ENCODE results near the gene MAF. TPM values are rescaled to one million over a fixed set of nuclear protein-coding genes. Genes with fewer than 3 reads are reported as not detected.

MAF gene
- total and polyA plus RNA-seq, 9 of the 15 experiments (the other 6 are each of a cell fraction or from before 2014, with no cell fraction given), result 0.01 to 0.18 TPM; not detected in 7

- Histone ChIP-seq H3K79me2 (ENCODE audit: control insufficient read depth, insufficient read depth, low read length) (no peaks in the 10 kb centered on the region), H3K9me3 (replicated peaks; ENCODE audit: control insufficient read depth, insufficient read depth, low read depth, low read length) (no peaks in the 10 kb centered on the region), H3K9ac (ENCODE audit: insufficient read depth in 1 of 2, low read depth in 2 of 2, low read length in 2 of 2) (no peak overlapping the region), H3K36me3 (ENCODE audit: control insufficient read depth, insufficient read depth, low read length) (no peaks in the 10 kb centered on the region), H4K20me1 (replicated peaks; ENCODE audit: control insufficient read depth, insufficient read depth, low read length) (no peaks in the 10 kb centered on the region), H3K4me2 (ENCODE audit: insufficient read depth, low read length) (no peak overlapping the region), H3K4me1 (replicated peaks in 1 of 2; ENCODE audit: control insufficient read depth in 2 of 2, insufficient read depth in 2 of 2, low read length in 2 of 2) (no peaks in the 10 kb centered on the region), H2AFZ (ENCODE audit: low read depth, low read length) (no peak overlapping the region), H3K27ac (ENCODE audit: extremely low read depth, low read depth, low read length) (no peak overlapping the region), H3K27me3 (ENCODE audit: control insufficient read depth in 2 of 2, insufficient read depth in 2 of 2, low read length in 2 of 2) (peaks cover 4 to 39% of the 10 kb centered on the region in 2 experiments; a peak in 3 of 5 replicates), H3K9me1 (ENCODE audit: control insufficient read depth, insufficient read depth, low read length) (no peaks in the 10 kb centered on the region), H3K4me3 (no peak overlapping the region)
- FAIRE-seq, result no peak
- 0% methylated on average over 4 of the region's 4 CpGs for WGBS (ENCODE audit: insufficient coverage, low coverage, missing lambda C conversion rate)
- ATAC-seq, result no peak
- ChIA-PET POLR2A (interaction anchor here (1.1 kb wide), 1 partner anchor 12 kb away, joined by 3 read pairs; no protein-coding TSS in a partner anchor), CTCF (ENCODE audit: low intra/inter-chr PET ratio) (interaction anchor here (0.7 kb wide), 1 partner anchor 851 kb away, joined by 3 read pairs; no protein-coding TSS in a partner anchor)
- in situ Hi-C loops (cut with MboI) (no loop called here), intact Hi-C loops (cut with micrococcal nuclease) (no loop called here)
- TF ChIP-seq SMC3 (conservative IDR thresholded peaks at IDR 0.05; ENCODE audit: insufficient read depth, low read depth, low read length) (no peak), AFF1 (IDR thresholded peaks at IDR 0.05; ENCODE audit: low read depth in 1 of 2, partially characterized antibody in 2 of 2) (no peak), ZNF224 (CRISPR knock-in tag; IDR thresholded peaks at IDR 0.05) (no peak)
- TF ChIP-seq, protein P1, sequence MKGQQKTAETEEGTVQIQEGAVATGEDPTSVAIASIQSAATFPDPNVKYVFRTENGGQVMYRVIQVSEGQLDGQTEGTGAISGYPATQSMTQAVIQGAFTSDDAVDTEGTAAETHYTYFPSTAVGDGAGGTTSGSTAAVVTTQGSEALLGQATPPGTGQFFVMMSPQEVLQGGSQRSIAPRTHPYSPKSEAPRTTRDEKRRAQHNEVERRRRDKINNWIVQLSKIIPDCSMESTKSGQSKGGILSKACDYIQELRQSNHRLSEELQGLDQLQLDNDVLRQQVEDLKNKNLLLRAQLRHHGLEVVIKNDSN (CRISPR knock-in tag; IDR thresholded peaks at IDR 0.05), result no peak
- no peak for DNase-seq (ENCODE audit: extremely low read depth in 1 of 4, low spot score in 3 of 4)
- no TSS peak for BruUV-seq (replicated peaks)
Observed at GRCh38 chr16:79613009-79613408, 12.5 kb upstream of the MAF start.
